ENCODE measurements around the gene MED13L. TPM values are rescaled to one million over a fixed set of nuclear protein-coding genes. Genes with fewer than 3 reads are reported as not detected.

Gene MED13L
- total RNA-seq, 1 donor from 2014 or later: 117 TPM

DNA sequence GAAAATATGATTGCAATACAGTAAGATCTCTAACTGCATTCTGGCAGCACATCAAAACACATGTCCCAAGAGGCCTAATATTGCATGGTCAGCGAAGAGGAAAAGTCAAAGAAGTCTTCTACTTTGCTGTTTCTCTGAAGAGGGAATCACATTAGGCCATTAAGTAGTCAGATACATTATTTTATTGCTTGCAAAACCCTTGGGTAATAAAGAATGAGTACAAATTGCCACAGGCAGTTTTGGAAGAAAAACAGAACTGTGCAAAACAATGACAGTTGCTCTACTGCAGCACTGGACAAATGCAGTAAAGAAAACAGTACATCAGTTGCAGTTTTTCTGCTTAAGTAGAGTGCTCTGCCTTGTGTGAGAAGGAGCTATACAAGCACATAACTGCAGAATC is 211.9 kb downstream of the MED13L start:
- no peaks in the 10 kb centered on the region for H3K27me3 ChIP-seq
- DNase-seq (ENCODE audit: low spot score in 2 of 2): no peak
- no peak overlapping the region for H3K27ac ChIP-seq
- peaks cover 0 to 15% of the 10 kb centered on the region in 2 donors for H3K4me1 ChIP-seq
- intact Hi-C loops (cut with DNase I): loop anchor here (5.0 kb wide), 2 partner anchors 167 to 642 kb away; no protein-coding TSS in a partner anchor
- H3K36me3 ChIP-seq: no peaks in the 10 kb centered on the region
- H3K9me3 ChIP-seq: no peaks in the 10 kb centered on the region
- H3K4me3 ChIP-seq: no peak overlapping the region
- TF ChIP-seq, protein P1, sequence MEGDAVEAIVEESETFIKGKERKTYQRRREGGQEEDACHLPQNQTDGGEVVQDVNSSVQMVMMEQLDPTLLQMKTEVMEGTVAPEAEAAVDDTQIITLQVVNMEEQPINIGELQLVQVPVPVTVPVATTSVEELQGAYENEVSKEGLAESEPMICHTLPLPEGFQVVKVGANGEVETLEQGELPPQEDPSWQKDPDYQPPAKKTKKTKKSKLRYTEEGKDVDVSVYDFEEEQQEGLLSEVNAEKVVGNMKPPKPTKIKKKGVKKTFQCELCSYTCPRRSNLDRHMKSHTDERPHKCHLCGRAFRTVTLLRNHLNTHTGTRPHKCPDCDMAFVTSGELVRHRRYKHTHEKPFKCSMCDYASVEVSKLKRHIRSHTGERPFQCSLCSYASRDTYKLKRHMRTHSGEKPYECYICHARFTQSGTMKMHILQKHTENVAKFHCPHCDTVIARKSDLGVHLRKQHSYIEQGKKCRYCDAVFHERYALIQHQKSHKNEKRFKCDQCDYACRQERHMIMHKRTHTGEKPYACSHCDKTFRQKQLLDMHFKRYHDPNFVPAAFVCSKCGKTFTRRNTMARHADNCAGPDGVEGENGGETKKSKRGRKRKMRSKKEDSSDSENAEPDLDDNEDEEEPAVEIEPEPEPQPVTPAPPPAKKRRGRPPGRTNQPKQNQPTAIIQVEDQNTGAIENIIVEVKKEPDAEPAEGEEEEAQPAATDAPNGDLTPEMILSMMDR (IDR thresholded peaks at IDR 0.05): no peak

DNA sequence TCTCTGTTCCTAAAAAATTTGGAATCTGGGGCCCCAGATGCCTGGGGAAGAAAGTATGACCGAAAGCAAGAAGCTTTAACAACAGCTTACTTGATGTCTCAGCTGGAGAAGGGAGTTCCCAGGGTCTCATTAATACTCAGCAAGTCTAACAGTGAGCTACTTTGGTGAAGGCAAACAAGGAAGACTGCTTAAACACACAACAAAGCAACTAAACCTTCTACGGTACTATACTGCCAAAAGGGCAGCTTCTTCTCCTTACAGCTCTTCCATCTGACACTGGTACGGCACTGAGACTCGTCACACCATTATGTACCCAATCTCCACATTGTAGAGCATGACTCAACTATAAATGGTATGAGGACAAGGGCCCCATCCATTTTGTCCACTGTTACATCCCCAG is 213.0 kb downstream of the MED13L start:
- Histone ChIP-seq H3K27me3 (no peaks in the 10 kb centered on the region), H3K4me3 (no peak overlapping the region), H3K27ac (no peak overlapping the region), H3K4me1 (peaks cover 0 to 7% of the 10 kb centered on the region in 2 donors), H3K36me3 (no peaks in the 10 kb centered on the region), H3K9me3 (no peaks in the 10 kb centered on the region)
- no peak for DNase-seq (ENCODE audit: low spot score in 2 of 2)
- intact Hi-C loops (cut with DNase I): no loop called here
- TF ChIP-seq, protein P1 (IDR thresholded peaks at IDR 0.05): no peak

DNA sequence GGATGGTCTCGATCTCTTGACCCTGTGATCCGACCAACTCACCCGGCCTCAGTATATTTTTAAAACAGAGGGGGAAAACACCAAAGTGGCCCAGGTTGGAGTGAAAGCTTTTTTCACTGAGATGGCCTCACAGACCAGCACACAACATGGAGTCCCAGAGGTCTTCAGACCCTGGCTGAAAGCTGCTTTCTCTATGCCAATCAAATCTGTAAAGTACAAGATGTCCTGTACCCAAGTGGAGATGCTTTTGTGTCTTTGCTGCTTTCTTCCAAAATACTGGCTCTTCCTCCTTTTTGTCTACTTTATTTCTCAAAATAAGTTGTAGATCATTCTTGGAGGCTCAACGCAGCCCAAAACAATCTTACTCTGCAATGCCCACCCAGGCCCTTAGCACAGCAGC is 214.8 kb downstream of the MED13L start:
- intact Hi-C loops (cut with DNase I): no loop called here
- H3K27me3 ChIP-seq: no peaks in the 10 kb centered on the region
- peaks cover 0 to 12% of the 10 kb centered on the region in 2 donors for H3K4me1 ChIP-seq
- no peak for DNase-seq (ENCODE audit: low spot score in 2 of 2)
- H3K9me3 ChIP-seq: no peaks in the 10 kb centered on the region
- H3K4me3 ChIP-seq: no peak overlapping the region
- TF ChIP-seq, protein P1 (IDR thresholded peaks at IDR 0.05): no peak
- no peak overlapping the region for H3K27ac ChIP-seq
- H3K36me3 ChIP-seq: no peaks in the 10 kb centered on the region

DNA sequence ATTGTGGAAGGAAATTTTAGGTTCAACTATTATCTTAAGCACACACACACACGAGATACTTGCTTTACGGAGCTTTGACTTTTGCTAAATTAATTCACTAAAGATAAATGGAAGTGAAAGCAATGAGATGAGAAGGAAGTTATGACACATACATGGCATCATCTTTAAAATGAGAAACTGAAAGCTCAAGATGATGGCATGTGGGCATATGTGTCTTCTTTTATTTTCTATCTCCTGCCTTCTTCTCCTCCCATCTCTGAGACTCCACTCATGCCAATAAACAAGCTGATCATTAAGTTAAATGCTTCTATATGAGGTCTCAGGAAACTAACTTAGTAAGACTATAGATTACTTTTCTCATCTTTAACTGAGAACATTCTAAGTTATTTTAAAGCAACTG is 216.7 kb downstream of the MED13L start:
- TF ChIP-seq, protein P1 (IDR thresholded peaks at IDR 0.05): no peak
- Histone ChIP-seq H3K27me3 (no peaks in the 10 kb centered on the region), H3K36me3 (no peaks in the 10 kb centered on the region), H3K4me3 (no peak overlapping the region), H3K27ac (no peak overlapping the region), H3K9me3 (no peaks in the 10 kb centered on the region), H3K4me1 (peaks cover 0 to 10% of the 10 kb centered on the region in 2 donors)
- DNase-seq (ENCODE audit: low spot score in 2 of 2): no peak
- intact Hi-C loops (cut with DNase I): no loop called here

DNA sequence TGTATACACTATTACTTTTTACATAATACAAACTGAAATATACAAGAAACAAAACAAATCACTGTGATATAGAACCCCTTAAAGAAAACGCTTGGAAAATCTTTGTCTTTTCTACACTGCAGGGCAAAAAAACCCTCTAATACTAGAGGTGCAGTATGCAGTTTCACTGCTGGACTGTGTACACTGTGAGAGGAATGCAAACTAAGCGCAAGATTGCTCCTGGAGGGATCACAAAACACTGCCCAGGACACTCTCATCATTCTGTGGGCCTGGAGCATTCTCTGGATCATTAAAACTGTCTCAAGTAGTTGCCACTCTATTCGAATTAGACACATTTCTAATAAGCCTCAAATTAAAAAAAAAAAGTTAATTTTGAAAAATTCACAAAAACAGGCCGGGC is 217.6 kb downstream of the MED13L start:
- Histone ChIP-seq H3K4me1 (peaks cover 0 to 7% of the 10 kb centered on the region in 2 donors), H3K27me3 (no peaks in the 10 kb centered on the region), H3K27ac (no peak overlapping the region), H3K4me3 (no peak overlapping the region), H3K9me3 (no peaks in the 10 kb centered on the region), H3K36me3 (no peaks in the 10 kb centered on the region)
- TF ChIP-seq, protein P1 (IDR thresholded peaks at IDR 0.05): no peak
- no peak for DNase-seq (ENCODE audit: low spot score in 2 of 2)
- intact Hi-C loops (cut with DNase I): no loop called here

DNA sequence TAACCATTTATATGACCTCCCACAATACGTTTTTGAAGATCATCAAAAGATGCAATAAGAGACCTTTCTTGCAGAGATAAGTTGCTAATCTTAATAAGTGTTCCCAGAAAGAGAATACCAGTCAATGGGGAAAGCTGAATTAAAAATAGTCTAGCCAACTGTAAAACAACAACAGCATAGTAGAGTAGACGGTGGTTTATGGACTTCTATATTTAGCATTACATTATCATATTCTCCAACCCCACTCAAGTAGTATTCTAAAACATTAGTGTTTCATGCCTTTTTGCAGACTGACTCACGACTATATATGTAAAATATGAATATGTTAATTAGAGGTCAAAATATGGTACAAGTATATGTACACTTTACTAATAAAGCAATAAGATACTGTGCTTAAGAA is 218.9 kb downstream of the MED13L start:
- no peak for DNase-seq (ENCODE audit: low spot score in 2 of 2)
- Histone ChIP-seq H3K27ac (no peak overlapping the region), H3K27me3 (no peaks in the 10 kb centered on the region), H3K36me3 (no peaks in the 10 kb centered on the region), H3K4me1 (peaks cover 0 to 11% of the 10 kb centered on the region in 2 donors), H3K4me3 (no peak overlapping the region), H3K9me3 (no peaks in the 10 kb centered on the region)
- TF ChIP-seq, protein P1 (IDR thresholded peaks at IDR 0.05): no peak
- intact Hi-C loops (cut with DNase I): no loop called here

Data from ascending aorta (tissue), 2 donors.